PC-9 (cell line): Measurements from ENCODE around the gene LRRC28.

ENCODE experiments used
- CTCF ChIP-seq: fragments of 200-600 bp; sonication (generic); conservative IDR thresholded peaks from 2 replicates; pipeline ENCODE4 v1.6.1; 2017; ENCODE audit warnings: mixed run types, antibody characterized with exemption, mild to moderate bottlenecking, moderate library complexity
- EZH2 ChIP-seq: fragments of 200-600 bp; sonication (generic); IDR thresholded peaks from 2 replicates; pipeline ENCODE4 v1.8.0; 2017; ENCODE audit warnings: antibody characterized with exemption, low read depth

GRCh38 chr15:99238849-99239248 lies 12.4 kb upstream of the LRRC28 start:
- TF ChIP-seq EZH2 (no peak), CTCF (no peak)
